Natural killer cell (primary cell): ENCODE data around the gene CYSRT1. TPM values are rescaled to one million over a fixed set of nuclear protein-coding genes. Genes with fewer than 3 reads are reported as not detected.

Experiments used
- ATAC-seq, 3 donors: fragments of 150-1000 bp in 2 of 3; fragments of 200-7000 bp in 1 of 3; cut with Tn5 transposase; 1 replicate in 1 of 3; 2 replicates in 2 of 3; pipeline ENCODE4 v1.10.0; 2021; ENCODE audit warnings: mild to moderate bottlenecking in 2 of 3, moderate library complexity in 2 of 3
- DNase-seq, 2 donors: peaks; one replicate each; pipeline versions ENCODE4 v3.0.0 to v3.0.0-alpha.2; 2013 to 2021; ENCODE audit warnings: mixed read lengths in 1 of 2
- H3K27ac ChIP-seq: one replicate; pipeline ENCODE4 v1.5.1; 2013; ENCODE audit warnings: mild to moderate bottlenecking, low read length
- H3K27me3 ChIP-seq: one replicate; pipeline ENCODE4 v1.6.1; 2013; ENCODE audit warnings: low read length; ENCODE audit not compliant: control insufficient read depth, insufficient read depth
- H3K36me3 ChIP-seq: one replicate; pipeline ENCODE4 v1.6.1; 2013; ENCODE audit warnings: low read length; ENCODE audit not compliant: control insufficient read depth, insufficient read depth
- H3K4me1 ChIP-seq: one replicate; pipeline ENCODE4 v1.6.1; 2013; ENCODE audit warnings: low read length; ENCODE audit not compliant: control insufficient read depth, insufficient read depth
- H3K4me3 ChIP-seq: one replicate; pipeline ENCODE4 v1.5.1; 2013; ENCODE audit warnings: low read length
- H3K9me3 ChIP-seq: one replicate; pipeline ENCODE4 v1.6.1; 2013; ENCODE audit warnings: low read length; ENCODE audit not compliant: control insufficient read depth, insufficient read depth
- H3K27ac Mint-ChIP-seq, 2 donors: one replicate each; pipeline ENCODE4 v1.8.0; 2022; ENCODE audit warnings: mild to moderate bottlenecking in 2 of 2, mixed read lengths in 2 of 2, moderate library complexity in 1 of 2
- H3K27me3 Mint-ChIP-seq, 2 donors: one replicate each; pipeline ENCODE4 v1.8.0; 2022; ENCODE audit warnings: low read depth in 2 of 2, mixed read lengths in 2 of 2
- H3K36me3 Mint-ChIP-seq: one replicate; pipeline ENCODE4 v1.8.0; 2022; ENCODE audit warnings: mixed read lengths
- H3K4me1 Mint-ChIP-seq, 2 donors: one replicate each; pipeline ENCODE4 v1.8.0; 2022; ENCODE audit warnings: mixed read lengths in 2 of 2
- H3K4me3 Mint-ChIP-seq: one replicate; pipeline ENCODE4 v1.8.0; 2022; ENCODE audit warnings: mild to moderate bottlenecking, moderate library complexity, mixed read lengths
- H3K9me3 Mint-ChIP-seq, 2 donors: one replicate each; pipeline ENCODE4 v1.8.0; 2022; ENCODE audit warnings: mixed read lengths in 2 of 2
- CTCF ChIP-seq: fragments of 200-600 bp; IDR thresholded peaks from one replicate; pipeline ENCODE4 v1.8.0; 2022; ENCODE audit warnings: antibody characterized with exemption
- WGBS: methylation state at CpG from one replicate; pipeline ENCODE4 v1.1.7; 2013; ENCODE audit warnings: missing lambda C conversion rate; ENCODE audit not compliant: insufficient coverage; 5-methylcytosine and 5-hydroxymethylcytosine counted together
- intact Hi-C: fragments of 100-400 bp; cut with micrococcal nuclease; formaldehyde crosslinking; loops from one replicate; pipeline ENCODE4 v1.14.2; 2022
- total RNA-seq, 4 donors: library from RNA; stranded (reverse); fragments of 120-200 nt in 1 of 4; gene quantifications; one replicate each; pipeline versions ENCODE4 v1.2.3 to v1.2.4, GENCODE V29; 2013 to 2022

CYSRT1 gene
- total RNA-seq, 3 donors from 2014 or later (not counting 1 experiment from before 2014, with no cell fraction given): 0.38 TPM; not detected in 2

- TF ChIP-seq CTCF: no peak
- no peaks in the 10 kb centered on the region for H3K9me3 ChIP-seq
- no peaks in the 10 kb centered on the region for H3K9me3 Mint-ChIP-seq
- no peak overlapping the region for H3K27ac ChIP-seq
- peak overlapping the region; percentile 25 for H3K4me3 Mint-ChIP-seq
- peaks cover under 1% of the 10 kb centered on the region for H3K36me3 ChIP-seq
- no peak overlapping the region for H3K4me3 ChIP-seq
- ATAC-seq (no peak), DNase-seq (no peak)
- peaks cover 0 to 6% of the 10 kb centered on the region in 2 donors for H3K4me1 Mint-ChIP-seq
- no peaks in the 10 kb centered on the region for H3K36me3 Mint-ChIP-seq
- H3K4me1 ChIP-seq: peaks cover 22% of the 10 kb centered on the region
- no peak overlapping the region for H3K27ac Mint-ChIP-seq
- no peaks in the 10 kb centered on the region for H3K27me3 ChIP-seq
- intact Hi-C loops: no loop called here
- no peaks in the 10 kb centered on the region for H3K27me3 Mint-ChIP-seq
- WGBS: 93% methylated on average over 22 of the region's 22 CpGs
These were observed 26.7 kb downstream of the CYSRT1 start for GRCh38 chr9:137251490-137252268.

GRCh38 chr9:137252555-137253506 lies 27.9 kb downstream of the CYSRT1 start:
- DNase-seq (no peak), ATAC-seq (no peak)
- Mint-ChIP-seq H3K27me3 (no peaks in the 10 kb centered on the region), H3K27ac (no peak overlapping the region), H3K9me3 (no peaks in the 10 kb centered on the region), H3K4me1 (peaks cover 0 to 6% of the 10 kb centered on the region in 2 donors), H3K4me3 (peak overlapping the region; percentile 45), H3K36me3 (no peaks in the 10 kb centered on the region)
- Histone ChIP-seq H3K9me3 (no peaks in the 10 kb centered on the region), H3K27me3 (no peaks in the 10 kb centered on the region), H3K4me3 (no peak overlapping the region), H3K27ac (no peak overlapping the region), H3K36me3 (peaks cover 5% of the 10 kb centered on the region), H3K4me1 (peaks cover 25% of the 10 kb centered on the region)
- intact Hi-C loops: no loop called here
- WGBS: 85% methylated on average over 34 of the region's 35 CpGs
- TF ChIP-seq CTCF: no peak

GRCh38 chr9:137253717-137254623 lies 29.0 kb downstream of the CYSRT1 start:
- H3K4me3 ChIP-seq: peak overlapping the region; percentile 85
- Mint-ChIP-seq H3K36me3 (no peaks in the 10 kb centered on the region), H3K27ac (peak overlapping the region in 1 of 2 donors; percentile 81), H3K4me3 (peak overlapping the region; percentile 86), H3K27me3 (no peaks in the 10 kb centered on the region), H3K4me1 (peaks cover 0 to 6% of the 10 kb centered on the region in 2 donors), H3K9me3 (no peaks in the 10 kb centered on the region)
- H3K27ac ChIP-seq: no peak overlapping the region
- intact Hi-C loops: no loop called here
- H3K4me1 ChIP-seq: peaks cover 25% of the 10 kb centered on the region
- ATAC-seq (no peak), DNase-seq (no peak)
- no peak for TF ChIP-seq CTCF
- WGBS: 93% methylated on average over 21 of the region's 21 CpGs
- H3K27me3 ChIP-seq: no peaks in the 10 kb centered on the region
- peaks cover 7% of the 10 kb centered on the region for H3K36me3 ChIP-seq
- H3K9me3 ChIP-seq: no peaks in the 10 kb centered on the region
